Raji (cell line): ENCODE results near the gene SCGB2A2.

Experiments used
- POLR2A ChIP-seq: IDR thresholded peaks from 2 replicates; pipeline ENCODE4 v1.6.1; 2011; ENCODE audit warnings: low read depth, low read length, control low read depth; ENCODE audit not compliant: insufficient read depth

Gene SCGB2A2

GRCh38 chr11:62269654-62270278, at the start of gene SCGB2A2:
Gene SCGB2A2, plus strand, starts transcription at chr11:62270158. Its CDS starts 59 bp downstream, at chr11:62270217.
- TF ChIP-seq POLR2A, result no peak

- TF ChIP-seq POLR2A, result no peak
Measured at GRCh38 chr11:62221498-62221897, 48.5 kb upstream of the SCGB2A2 start.

GRCh38 chr11:62223095-62223494, 46.9 kb upstream of the SCGB2A2 start:
- no peak for TF ChIP-seq POLR2A

GRCh38 chr11:62233730-62234129, 36.2 kb upstream of the SCGB2A2 start:
- no peak for TF ChIP-seq POLR2A

- no peak for TF ChIP-seq POLR2A
Measured at GRCh38 chr11:62236187-62236586, 33.8 kb upstream of the SCGB2A2 start.

GRCh38 chr11:62237499-62237898, 32.5 kb upstream of the SCGB2A2 start:
- TF ChIP-seq POLR2A, result no peak

GRCh38 chr11:62238151-62238550, 31.8 kb upstream of the SCGB2A2 start:
- no peak for TF ChIP-seq POLR2A

GRCh38 chr11:62241095-62241494, 28.9 kb upstream of the SCGB2A2 start:
- no peak for TF ChIP-seq POLR2A

GRCh38 chr11:62242021-62242420, 27.9 kb upstream of the SCGB2A2 start, which contains the start of gene SCGB1D2:
Gene SCGB1D2, plus strand, starts transcription at chr11:62242239. Its CDS starts 69 bp downstream, at chr11:62242308.
- no peak for TF ChIP-seq POLR2A

- TF ChIP-seq POLR2A, result no peak
Measured at GRCh38 chr11:62245271-62245753, 24.6 kb upstream of the SCGB2A2 start.

- no peak for TF ChIP-seq POLR2A
Measured at GRCh38 chr11:62251698-62252097, 18.3 kb upstream of the SCGB2A2 start.

- TF ChIP-seq POLR2A, result no peak
Measured at GRCh38 chr11:62253999-62254542, 15.9 kb upstream of the SCGB2A2 start.

GRCh38 chr11:62256281-62256680, 13.7 kb upstream of the SCGB2A2 start:
- no peak for TF ChIP-seq POLR2A

- no peak for TF ChIP-seq POLR2A
Measured at GRCh38 chr11:62260261-62260953, 9.6 kb upstream of the SCGB2A2 start.

GRCh38 chr11:62264004-62264403, 6.0 kb upstream of the SCGB2A2 start:
- no peak for TF ChIP-seq POLR2A

GRCh38 chr11:62266558-62266957, 3.4 kb upstream of the SCGB2A2 start:
- no peak for TF ChIP-seq POLR2A
